ENCODE measurements around the gene POLD4. TPM values are rescaled to one million over a fixed set of nuclear protein-coding genes. Genes with fewer than 3 reads are reported as not detected.
A peak's percentile ranks its signal among the peaks of the same experiment; 100 is the strongest.

Gene POLD4
- total and polyA plus RNA-seq, 7 donors, result 48.5 to 748 (median 78.9) TPM

- DNase-seq, result no peak
- H3K4me1 ChIP-seq, result peaks cover 0 to 42% (median 29%) of the 10 kb centered on the region in 4 donors
- WGBS, 2 donors, result 41 to 69% methylated on average over 6 of the region's 6 CpGs
- intact Hi-C loops (cut with DNase I), result no loop called here
- H3K9me3 ChIP-seq, result no peaks in the 10 kb centered on the region
- no peak overlapping the region for H3K4me3 ChIP-seq
- no peak overlapping the region for H3K27ac ChIP-seq
- TF ChIP-seq POLR2A (IDR thresholded peaks at IDR 0.05) (no peak), POLR2AphosphoS5 (IDR thresholded peaks at IDR 0.05) (no peak), EP300 (IDR thresholded peaks at IDR 0.05) (no peak), CTCF (IDR thresholded peaks at IDR 0.05) (peak in 3 of 4 experiments; percentile 46 to 62 (median 51))
- H3K36me3 ChIP-seq, result peaks cover 0 to 14% (median 0%) of the 10 kb centered on the region in 4 donors
- no peaks in the 10 kb centered on the region for H3K27me3 ChIP-seq
Measured at GRCh38 chr11:67389477-67389876, 36.1 kb upstream of the POLD4 start.

DNA sequence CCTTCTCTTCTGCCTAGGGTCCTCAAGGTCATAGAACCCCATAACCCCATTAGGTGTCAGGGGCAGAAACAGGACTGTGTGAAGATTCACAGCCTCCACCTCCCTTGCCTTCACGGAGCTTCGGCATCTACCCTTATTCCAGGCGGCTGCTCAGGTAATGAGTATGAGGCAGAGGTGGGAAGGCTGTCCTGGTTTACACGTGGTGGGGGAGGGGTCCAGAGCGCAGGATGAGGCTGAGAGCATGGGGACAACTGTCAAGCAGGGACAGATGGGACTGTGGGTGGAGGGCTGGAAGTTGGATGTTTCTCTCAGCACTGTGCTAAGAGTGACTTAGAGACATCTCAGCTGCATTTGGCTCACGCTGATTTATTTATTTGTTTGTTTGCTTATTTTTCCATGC, 34.2 kb upstream of the POLD4 start:
- no peak for DNase-seq
- Histone ChIP-seq H3K4me3 (no peak overlapping the region), H3K27me3 (no peaks in the 10 kb centered on the region), H3K9me3 (no peaks in the 10 kb centered on the region), H3K4me1 (peaks cover 0 to 32% (median 26%) of the 10 kb centered on the region in 4 donors), H3K36me3 (no peaks in the 10 kb centered on the region), H3K27ac (no peak overlapping the region)
- intact Hi-C loops (cut with DNase I), result no loop called here
- no peak for TF ChIP-seq EP300 (IDR thresholded peaks at IDR 0.05)
- TF ChIP-seq CTCF (IDR thresholded peaks at IDR 0.05), result no peak
- no peak for TF ChIP-seq POLR2A (IDR thresholded peaks at IDR 0.05)
- no peak for TF ChIP-seq POLR2AphosphoS5 (IDR thresholded peaks at IDR 0.05)
- 69 to 72% methylated on average over 6 of the region's 6 CpGs for WGBS, 2 donors

DNA sequence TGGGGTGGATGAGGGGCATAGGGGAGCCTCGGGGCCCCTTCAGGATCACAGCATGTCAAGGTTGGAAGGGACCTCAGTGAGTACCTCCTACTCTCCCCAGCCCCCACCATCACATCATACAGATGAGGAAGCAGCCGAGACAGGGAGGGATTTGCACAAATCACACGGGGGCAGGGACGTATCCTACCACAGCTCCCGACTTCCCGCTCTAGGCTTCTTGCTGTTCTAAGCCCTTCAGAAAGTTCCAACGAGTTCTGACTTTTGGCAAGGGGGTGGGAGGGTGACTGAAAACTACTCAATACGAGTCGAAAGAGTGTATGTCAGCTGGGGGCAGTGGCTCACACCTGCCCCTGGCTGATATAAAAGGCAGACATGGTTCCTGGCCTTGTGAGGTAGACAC, 33.7 kb upstream of the POLD4 start:
- WGBS, 2 donors, result 47 to 66% methylated on average over 9 of the region's 9 CpGs
- DNase-seq, result no peak
- Histone ChIP-seq H3K27me3 (no peaks in the 10 kb centered on the region), H3K27ac (no peak overlapping the region), H3K9me3 (no peaks in the 10 kb centered on the region), H3K4me3 (no peak overlapping the region), H3K4me1 (peaks cover 0 to 32% (median 24%) of the 10 kb centered on the region in 4 donors), H3K36me3 (no peaks in the 10 kb centered on the region)
- TF ChIP-seq POLR2AphosphoS5 (IDR thresholded peaks at IDR 0.05) (no peak), EP300 (IDR thresholded peaks at IDR 0.05) (no peak), CTCF (IDR thresholded peaks at IDR 0.05) (no peak), POLR2A (IDR thresholded peaks at IDR 0.05) (no peak)
- intact Hi-C loops (cut with DNase I), result no loop called here

GRCh38 chr11:67384851-67385366, 31.6 kb upstream of the POLD4 start:
- no peak for TF ChIP-seq POLR2A (IDR thresholded peaks at IDR 0.05)
- no peak for TF ChIP-seq POLR2AphosphoS5 (IDR thresholded peaks at IDR 0.05)
- TF ChIP-seq CTCF (IDR thresholded peaks at IDR 0.05), result no peak
- intact Hi-C loops (cut with DNase I), result loop anchor here (5.0 kb wide), 1 partner anchor 118 kb away; the partner anchor contains the start of gene GRK2
- no peaks in the 10 kb centered on the region for H3K9me3 ChIP-seq
- H3K4me3 ChIP-seq, result no peak overlapping the region
- peak overlapping the region in 2 of 4 donors; percentile 41 to 46 for H3K27ac ChIP-seq
- H3K4me1 ChIP-seq, result peaks cover 0 to 18% (median 13%) of the 10 kb centered on the region in 4 donors
- H3K36me3 ChIP-seq, result no peaks in the 10 kb centered on the region
- H3K27me3 ChIP-seq, result no peaks in the 10 kb centered on the region
- 17 to 63% methylated on average over 3 of the region's 3 CpGs for WGBS, 2 donors
- DNase-seq, result no peak
